HG03571 (cell line): ENCODE results near the gene CLEC18C.
"Not testable (repeated sequence)": the region's sequence is repeated elsewhere in the genome, so short reads cannot be mapped to it uniquely, and the experiment has no call there.

Experiments
- ATAC-seq: cut with Tn5 transposase; IDR thresholded peaks from one replicate; pipeline ENCODE4 v1.9.1; 2021; ENCODE audit not compliant: unreplicated experiment

CLEC18C gene

DNA sequence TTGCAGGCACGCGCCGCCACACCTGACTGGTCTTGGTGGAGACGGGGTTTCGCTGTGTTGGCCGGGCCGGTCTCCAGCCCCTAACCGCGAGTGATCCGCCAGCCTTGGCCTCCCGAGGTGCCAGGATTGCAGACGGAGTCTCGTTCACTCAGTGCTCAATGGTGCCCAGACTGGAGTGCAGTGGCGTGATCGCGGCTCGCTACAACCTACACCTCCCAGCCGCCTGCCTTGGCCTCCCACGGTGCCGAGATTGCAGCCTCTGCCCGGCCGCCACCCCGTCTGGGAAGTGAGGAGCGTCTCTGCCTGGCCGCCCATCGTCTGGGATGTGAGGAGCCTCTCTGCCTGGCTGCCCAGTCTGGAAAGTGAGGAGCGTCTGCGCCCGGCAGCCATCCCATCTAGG lies 30.4 kb downstream of the CLEC18C start:
- ATAC-seq: not testable (repeated sequence)

DNA sequence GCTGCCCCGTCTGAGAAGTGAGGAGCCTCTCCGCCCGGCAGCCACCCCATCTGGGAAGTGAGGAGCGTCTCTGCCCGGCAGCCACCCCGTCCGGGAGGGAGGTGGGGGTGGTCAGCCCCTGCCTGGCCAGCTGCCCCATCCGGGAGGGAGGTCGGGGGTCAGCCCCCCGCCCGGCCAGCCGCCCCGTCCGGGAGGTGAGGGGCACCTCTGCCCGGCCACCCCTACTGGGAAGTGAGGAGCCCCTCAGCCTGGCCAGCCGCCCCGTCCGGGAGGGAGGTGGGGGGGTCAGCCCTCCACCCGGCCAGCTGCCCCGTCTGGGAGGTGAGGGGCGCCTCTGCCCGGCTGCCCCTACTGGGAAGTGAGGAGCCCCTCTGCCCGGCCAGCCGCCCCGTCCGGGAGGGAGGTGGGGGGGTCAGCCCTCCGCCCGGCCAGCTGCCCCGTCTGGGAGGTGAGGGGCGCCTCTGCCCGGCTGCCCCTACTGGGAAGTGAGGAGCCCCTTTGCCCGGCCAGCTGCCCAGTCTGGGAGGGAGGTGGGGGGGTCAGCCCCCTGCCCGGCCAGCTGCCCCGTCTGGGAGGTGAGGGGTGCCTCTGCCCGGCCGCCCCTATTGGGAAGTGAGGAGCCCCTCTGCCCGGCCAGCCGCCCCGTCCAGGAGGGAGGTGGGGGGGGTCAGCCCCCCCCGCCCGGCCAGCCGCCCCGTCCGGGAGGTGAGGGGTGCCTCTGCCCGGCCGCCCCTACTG lies 31.2 kb downstream of the CLEC18C start:
- ATAC-seq: not testable (repeated sequence)

DNA sequence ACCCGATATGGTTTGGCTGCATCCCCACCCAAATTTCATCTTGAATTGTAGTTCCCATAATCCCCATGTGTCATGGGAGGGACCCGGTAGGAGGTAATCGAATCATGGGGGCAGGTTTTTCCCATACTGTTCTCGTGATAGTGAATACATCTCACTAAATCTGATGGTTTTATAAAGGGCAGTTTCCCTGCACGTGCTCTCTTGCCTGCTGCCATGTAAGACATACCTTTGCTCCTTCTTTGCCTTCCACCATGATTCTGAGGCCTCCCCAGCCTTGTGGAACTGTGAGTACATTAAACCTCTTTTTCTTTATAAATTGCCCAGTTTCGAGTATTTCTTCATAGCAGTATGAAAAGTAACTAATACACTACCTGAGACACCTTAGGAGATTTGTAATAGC lies 32.8 kb downstream of the CLEC18C start:
- ATAC-seq: not testable (repeated sequence)

DNA sequence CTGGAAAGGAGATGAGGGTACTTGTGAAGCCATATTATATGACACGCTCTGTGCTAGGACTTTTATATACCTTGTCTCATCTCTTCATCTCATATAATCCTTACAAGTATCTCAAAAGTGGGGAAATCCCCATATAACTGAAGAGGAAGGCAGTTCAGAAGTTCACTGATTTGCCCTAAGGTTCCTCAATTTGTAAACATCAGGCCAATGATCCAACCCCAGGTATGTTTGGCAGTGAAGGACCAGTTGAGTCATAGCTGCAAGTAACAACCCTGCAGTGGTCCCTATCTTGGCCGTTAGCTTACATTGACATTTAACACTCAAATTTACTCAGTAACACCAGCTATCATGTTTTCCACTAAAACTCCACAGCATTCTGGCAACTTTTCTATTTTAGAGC lies 45.0 kb downstream of the CLEC18C start:
- not testable (repeated sequence) for ATAC-seq

DNA sequence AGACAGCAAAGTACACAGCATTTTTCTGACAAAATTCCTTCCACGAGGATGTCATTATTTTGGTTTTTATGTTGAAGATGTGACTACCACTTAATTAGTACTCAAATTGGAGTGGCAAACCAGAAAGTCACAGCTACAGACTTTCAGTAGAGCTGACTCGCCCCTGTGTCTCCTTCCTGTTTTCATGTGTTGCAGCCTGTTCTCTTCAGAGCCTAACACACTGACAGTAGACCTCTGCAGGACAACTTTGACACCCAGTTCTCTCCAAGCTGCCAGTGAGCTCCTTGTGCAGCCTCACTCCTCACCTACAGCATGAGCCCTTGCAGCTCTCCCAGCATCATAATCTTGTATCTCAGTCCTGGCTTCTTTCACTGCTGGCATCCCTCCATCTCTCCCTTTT lies 49.0 kb downstream of the CLEC18C start:
- not testable (repeated sequence) for ATAC-seq

DNA sequence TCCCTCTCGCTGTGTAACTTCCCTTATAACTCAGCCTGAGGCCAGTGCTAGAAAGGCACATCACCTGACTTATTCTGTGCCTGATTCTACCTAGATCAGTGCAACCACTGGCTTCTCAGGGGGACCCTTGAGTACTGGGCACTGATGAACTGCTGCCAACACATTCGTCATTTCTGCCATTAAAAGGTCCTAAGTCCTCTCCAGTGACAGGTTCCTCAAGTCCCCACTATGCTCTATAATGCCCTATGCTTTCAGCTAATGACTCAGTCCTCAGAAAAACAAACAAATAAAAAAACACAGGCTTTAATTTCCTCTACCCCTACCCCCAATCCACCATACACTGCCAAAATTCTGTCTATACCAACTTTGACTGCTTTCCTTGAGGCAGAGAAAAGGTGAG lies 49.6 kb downstream of the CLEC18C start:
- not testable (repeated sequence) for ATAC-seq

DNA sequence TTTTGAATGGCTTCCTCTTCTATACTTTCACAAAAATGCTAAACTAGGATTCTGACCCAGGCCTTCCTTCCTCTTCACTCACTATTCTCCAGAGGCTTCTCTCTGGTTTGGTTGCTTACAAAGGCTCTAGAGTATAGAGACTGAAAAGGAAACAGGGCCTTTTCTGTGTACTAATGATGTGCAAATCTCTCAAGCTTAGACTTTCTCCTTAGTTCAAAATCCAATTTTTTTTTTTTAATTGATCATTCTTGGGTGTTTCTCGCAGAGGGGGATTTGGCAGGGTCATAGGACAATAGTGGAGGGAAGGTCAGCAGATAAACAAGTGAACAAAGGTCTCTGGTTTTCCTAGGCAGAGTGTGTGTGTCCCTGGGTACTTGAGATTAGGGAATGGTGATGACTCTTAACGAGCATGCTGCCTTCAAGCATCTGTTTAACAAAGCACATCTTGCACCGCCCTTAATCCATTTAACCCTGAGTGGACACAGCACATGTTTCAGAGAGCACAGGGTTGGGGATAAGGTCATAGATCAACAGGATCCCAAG lies 50.5 kb downstream of the CLEC18C start:
- ATAC-seq: not testable (repeated sequence)

DNA sequence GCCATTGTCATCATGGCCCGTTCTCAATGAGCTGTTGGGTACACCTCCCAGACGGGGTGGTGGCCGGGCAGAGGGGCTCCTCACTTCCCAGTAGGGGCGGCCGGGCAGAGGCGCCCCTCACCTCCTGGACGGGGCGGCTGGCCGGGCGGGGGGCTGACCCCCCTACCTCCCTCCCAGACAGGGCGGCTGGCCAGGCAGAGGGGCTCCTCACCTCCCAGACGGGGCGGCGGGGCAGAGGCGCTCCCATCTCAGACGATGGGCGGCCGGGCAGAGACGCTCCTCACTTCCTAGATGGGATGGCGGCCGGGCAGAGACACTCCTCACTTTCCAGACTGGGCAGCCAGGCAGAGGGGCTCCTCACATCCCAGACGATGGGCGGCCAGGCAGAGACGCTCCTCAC lies 51.1 kb downstream of the CLEC18C start:
- ATAC-seq: not testable (repeated sequence)

DNA sequence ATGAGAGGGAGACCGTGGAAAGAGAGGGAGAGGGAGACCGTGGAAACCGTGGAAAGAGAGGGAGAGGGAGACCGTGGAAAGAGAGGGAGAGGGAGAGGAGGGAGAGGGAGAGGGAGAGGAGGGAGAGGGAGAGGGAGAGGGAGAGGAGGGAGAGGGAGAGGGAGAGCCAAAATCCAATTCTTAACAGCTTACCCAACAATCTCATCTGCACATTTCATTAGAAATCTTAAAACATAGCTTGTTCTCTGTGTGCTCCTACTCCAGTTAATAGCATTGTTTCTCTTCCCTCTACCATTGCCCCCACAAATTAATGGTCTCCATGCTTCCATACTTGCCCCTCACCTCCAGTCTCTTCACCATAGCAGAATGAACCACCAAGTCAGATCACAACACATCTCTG lies 51.8 kb downstream of the CLEC18C start:
- not testable (repeated sequence) for ATAC-seq

DNA sequence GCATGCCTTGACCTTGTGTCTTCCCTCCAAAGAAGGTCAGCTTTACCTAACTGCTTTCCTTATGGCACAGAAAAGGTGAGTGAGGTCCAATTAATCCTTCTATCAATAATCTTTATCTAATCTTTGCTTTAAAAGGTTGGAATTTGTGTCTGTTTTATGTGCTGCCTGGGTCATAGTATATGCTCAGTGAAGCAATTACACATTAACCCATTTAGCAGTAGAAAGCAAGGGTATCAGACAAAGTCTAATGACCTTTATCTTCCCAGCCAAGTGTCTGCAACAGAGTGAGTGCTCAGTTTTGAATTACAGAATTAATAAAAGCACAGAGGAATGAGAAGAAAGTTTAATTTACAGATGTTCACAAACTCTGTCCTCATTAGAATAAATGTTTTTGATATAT lies 52.4 kb downstream of the CLEC18C start:
- not testable (repeated sequence) for ATAC-seq

DNA sequence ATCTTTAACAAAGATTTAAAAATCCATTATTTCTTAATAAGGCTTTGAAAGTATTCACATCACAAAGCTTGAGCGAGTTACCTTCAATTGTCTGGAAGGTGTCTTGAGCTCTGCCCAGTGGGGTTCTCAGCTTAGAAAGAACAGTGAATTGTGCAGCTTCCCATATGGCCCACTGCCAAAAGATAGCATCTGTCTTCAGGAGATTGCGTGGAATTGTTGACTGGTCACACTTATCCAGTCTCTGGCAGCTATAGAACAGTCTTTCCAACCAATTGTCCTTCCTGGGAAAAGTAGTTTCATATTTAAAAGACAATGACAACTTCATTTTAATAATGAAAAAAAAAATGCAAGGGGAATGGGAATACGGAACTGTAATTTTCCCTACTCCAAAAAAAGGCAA lies 58.2 kb downstream of the CLEC18C start:
- not testable (repeated sequence) for ATAC-seq
